GM12872 (cell line): ENCODE data around the gene HSPH1.

Experiments
- CTCF ChIP-seq: IDR thresholded peaks from 3 replicates; pipeline ENCODE4 v1.5.1; 2011; ENCODE audit warnings: low read depth, mild to moderate bottlenecking, low read length, moderate library complexity; ENCODE audit not compliant: insufficient read depth

The HSPH1 gene

GRCh38 chr13:31090961-31091624, 70.6 kb downstream of the HSPH1 start:
- TF ChIP-seq CTCF: no peak

- no peak for TF ChIP-seq CTCF
Observed at GRCh38 chr13:31090096-31090495, 71.6 kb downstream of the HSPH1 start.

- TF ChIP-seq CTCF: no peak
Observed at GRCh38 chr13:31089649-31090048, 72.1 kb downstream of the HSPH1 start.

- TF ChIP-seq CTCF: no peak
Observed at GRCh38 chr13:31088826-31089420, 72.8 kb downstream of the HSPH1 start.
